Medulla oblongata (tissue), 1 donor: ENCODE measurements around the gene SPOCK1.

Experiments
- DNase-seq: peaks from one replicate; pipeline ENCODE4 v3.0.0-alpha.2; 2015; ENCODE audit errors: extremely low spot score

Gene SPOCK1

GRCh38 chr5:137300411-137301240 lies 198.5 kb downstream of the SPOCK1 start:
- DNase-seq: peak; percentile 21

- peak; percentile 80 for DNase-seq
Measured at GRCh38 chr5:137296213-137296781, 202.8 kb downstream of the SPOCK1 start.

- no peak for DNase-seq
Measured at GRCh38 chr5:137294604-137295003, 204.5 kb downstream of the SPOCK1 start.

- no peak for DNase-seq
Measured at GRCh38 chr5:137292461-137293027, 206.6 kb downstream of the SPOCK1 start.

- DNase-seq: no peak
Measured at GRCh38 chr5:137291436-137291835, 207.7 kb downstream of the SPOCK1 start.

- DNase-seq: no peak
Measured at GRCh38 chr5:137291031-137291430, 208.1 kb downstream of the SPOCK1 start.

GRCh38 chr5:137290373-137290772 lies 208.8 kb downstream of the SPOCK1 start:
- no peak for DNase-seq

GRCh38 chr5:137289856-137290255 lies 209.3 kb downstream of the SPOCK1 start:
- DNase-seq: no peak

- DNase-seq: no peak
Measured at GRCh38 chr5:137287569-137287968, 211.6 kb downstream of the SPOCK1 start.

GRCh38 chr5:137286025-137286610 lies 213.0 kb downstream of the SPOCK1 start:
- no peak for DNase-seq

- DNase-seq: no peak
Measured at GRCh38 chr5:137283801-137284200, 215.3 kb downstream of the SPOCK1 start.

- DNase-seq: no peak
Measured at GRCh38 chr5:137282216-137282615, 216.9 kb downstream of the SPOCK1 start.

GRCh38 chr5:137281201-137281600 lies 217.9 kb downstream of the SPOCK1 start:
- DNase-seq: peak; percentile 19

GRCh38 chr5:137280656-137281055 lies 218.5 kb downstream of the SPOCK1 start:
- DNase-seq: no peak

GRCh38 chr5:137279521-137280231 lies 219.4 kb downstream of the SPOCK1 start:
- DNase-seq: no peak

GRCh38 chr5:137278476-137278875 lies 220.7 kb downstream of the SPOCK1 start:
- DNase-seq: no peak

GRCh38 chr5:137275083-137275482 lies 224.0 kb downstream of the SPOCK1 start:
- DNase-seq: no peak

GRCh38 chr5:137273511-137273910 lies 225.6 kb downstream of the SPOCK1 start:
- no peak for DNase-seq

- no peak for DNase-seq
Measured at GRCh38 chr5:137272831-137273230, 226.3 kb downstream of the SPOCK1 start.

GRCh38 chr5:137269946-137270345 lies 229.2 kb downstream of the SPOCK1 start:
- no peak for DNase-seq

GRCh38 chr5:137269274-137269673 lies 229.9 kb downstream of the SPOCK1 start:
- no peak for DNase-seq

- no peak for DNase-seq
Measured at GRCh38 chr5:137268646-137269045, 230.5 kb downstream of the SPOCK1 start.
